ENCODE data around the gene ARPP19.

GRCh38 chr15:52511084-52511483, 57.7 kb downstream of the ARPP19 start:
- TF ChIP-seq POLR2AphosphoS5 (IDR thresholded peaks at IDR 0.05; ENCODE audit: control insufficient read depth, insufficient read depth, low read depth, low read length) (no peak), RNF2 (IDR thresholded peaks at IDR 0.05) (no peak), MYNN (IDR thresholded peaks at IDR 0.05) (no peak), MYNN (CRISPR knock-in tag; IDR thresholded peaks at IDR 0.05) (no peak)
- TF ChIP-seq, protein P1, sequence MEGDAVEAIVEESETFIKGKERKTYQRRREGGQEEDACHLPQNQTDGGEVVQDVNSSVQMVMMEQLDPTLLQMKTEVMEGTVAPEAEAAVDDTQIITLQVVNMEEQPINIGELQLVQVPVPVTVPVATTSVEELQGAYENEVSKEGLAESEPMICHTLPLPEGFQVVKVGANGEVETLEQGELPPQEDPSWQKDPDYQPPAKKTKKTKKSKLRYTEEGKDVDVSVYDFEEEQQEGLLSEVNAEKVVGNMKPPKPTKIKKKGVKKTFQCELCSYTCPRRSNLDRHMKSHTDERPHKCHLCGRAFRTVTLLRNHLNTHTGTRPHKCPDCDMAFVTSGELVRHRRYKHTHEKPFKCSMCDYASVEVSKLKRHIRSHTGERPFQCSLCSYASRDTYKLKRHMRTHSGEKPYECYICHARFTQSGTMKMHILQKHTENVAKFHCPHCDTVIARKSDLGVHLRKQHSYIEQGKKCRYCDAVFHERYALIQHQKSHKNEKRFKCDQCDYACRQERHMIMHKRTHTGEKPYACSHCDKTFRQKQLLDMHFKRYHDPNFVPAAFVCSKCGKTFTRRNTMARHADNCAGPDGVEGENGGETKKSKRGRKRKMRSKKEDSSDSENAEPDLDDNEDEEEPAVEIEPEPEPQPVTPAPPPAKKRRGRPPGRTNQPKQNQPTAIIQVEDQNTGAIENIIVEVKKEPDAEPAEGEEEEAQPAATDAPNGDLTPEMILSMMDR (IDR thresholded peaks at IDR 0.05 in 2 of 3, conservative IDR thresholded peaks at IDR 0.05 in 1 of 3; ENCODE audit: insufficient read depth in 2 of 3, low read depth in 1 of 3, low read length in 3 of 3), result no peak
- TF ChIP-seq, protein P2, sequence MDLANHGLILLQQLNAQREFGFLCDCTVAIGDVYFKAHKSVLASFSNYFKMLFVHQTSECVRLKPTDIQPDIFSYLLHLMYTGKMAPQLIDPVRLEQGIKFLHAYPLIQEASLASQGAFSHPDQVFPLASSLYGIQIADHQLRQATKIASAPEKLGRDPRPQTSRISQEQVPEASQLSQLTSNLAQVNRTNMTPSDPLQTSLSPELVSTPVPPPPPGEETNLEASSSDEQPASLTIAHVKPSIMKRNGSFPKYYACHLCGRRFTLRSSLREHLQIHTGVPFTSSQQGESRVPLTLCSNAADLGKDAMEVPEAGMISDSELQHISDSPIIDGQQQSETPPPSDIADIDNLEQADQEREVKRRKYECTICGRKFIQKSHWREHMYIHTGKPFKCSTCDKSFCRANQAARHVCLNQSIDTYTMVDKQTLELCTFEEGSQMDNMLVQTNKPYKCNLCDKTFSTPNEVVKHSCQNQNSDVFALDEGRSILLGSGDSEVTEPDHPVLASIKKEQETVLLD (IDR thresholded peaks at IDR 0.05), result no peak
- TF ChIP-seq, protein P3, sequence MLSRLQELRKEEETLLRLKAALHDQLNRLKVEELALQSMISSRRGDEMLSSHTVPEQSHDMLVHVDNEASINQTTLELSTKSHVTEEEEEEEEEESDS (CRISPR knock-in tag; IDR thresholded peaks at IDR 0.05), result no peak
- TF ChIP-seq, protein P4, sequence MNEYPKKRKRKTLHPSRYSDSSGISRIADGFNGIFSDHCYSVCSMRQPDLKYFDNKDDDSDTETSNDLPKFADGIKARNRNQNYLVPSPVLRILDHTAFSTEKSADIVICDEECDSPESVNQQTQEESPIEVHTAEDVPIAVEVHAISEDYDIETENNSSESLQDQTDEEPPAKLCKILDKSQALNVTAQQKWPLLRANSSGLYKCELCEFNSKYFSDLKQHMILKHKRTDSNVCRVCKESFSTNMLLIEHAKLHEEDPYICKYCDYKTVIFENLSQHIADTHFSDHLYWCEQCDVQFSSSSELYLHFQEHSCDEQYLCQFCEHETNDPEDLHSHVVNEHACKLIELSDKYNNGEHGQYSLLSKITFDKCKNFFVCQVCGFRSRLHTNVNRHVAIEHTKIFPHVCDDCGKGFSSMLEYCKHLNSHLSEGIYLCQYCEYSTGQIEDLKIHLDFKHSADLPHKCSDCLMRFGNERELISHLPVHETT (CRISPR knock-in tag; conservative IDR thresholded peaks at IDR 0.05 in 1 of 2, IDR thresholded peaks at IDR 0.05 in 1 of 2), result no peak
